Osteocyte (in vitro differentiated cells): ENCODE measurements around the gene TPK1. TPM values are rescaled to one million over a fixed set of nuclear protein-coding genes. Genes with fewer than 3 reads are reported as not detected.
A peak's percentile ranks its signal among the peaks of the same experiment; 100 is the strongest.

ENCODE experiments used
- DNase-seq: peaks from one replicate; pipeline ENCODE4 v3.0.0; 2021; ENCODE audit warnings: mixed read lengths; ENCODE audit not compliant: unreplicated experiment; ENCODE audit errors: extremely low spot score
- H3K27ac Mint-ChIP-seq: one replicate; pipeline ENCODE4 v1.8.0; 2021; ENCODE audit warnings: mild to moderate bottlenecking, mixed read lengths; ENCODE audit not compliant: unreplicated experiment
- H3K27me3 Mint-ChIP-seq: one replicate; pipeline ENCODE4 v1.8.0; 2021; ENCODE audit warnings: mixed read lengths; ENCODE audit not compliant: unreplicated experiment
- H3K36me3 Mint-ChIP-seq: one replicate; pipeline ENCODE4 v1.8.0; 2021; ENCODE audit warnings: mixed read lengths; ENCODE audit not compliant: unreplicated experiment
- H3K4me1 Mint-ChIP-seq: one replicate; pipeline ENCODE4 v1.8.0; 2021; ENCODE audit warnings: mixed read lengths; ENCODE audit not compliant: unreplicated experiment
- H3K4me3 Mint-ChIP-seq: one replicate; pipeline ENCODE4 v1.8.0; 2021; ENCODE audit warnings: mild to moderate bottlenecking, moderate library complexity, mixed read lengths; ENCODE audit not compliant: unreplicated experiment
- H3K9me3 Mint-ChIP-seq: one replicate; pipeline ENCODE4 v1.8.0; 2021; ENCODE audit warnings: mixed read lengths; ENCODE audit not compliant: unreplicated experiment
- CTCF ChIP-seq: fragments of 200-600 bp; sonication (generic); IDR thresholded peaks from 2 replicates; pipeline ENCODE4 v1.5.0; 2021; ENCODE audit warnings: antibody characterized with exemption, mild to moderate bottlenecking, moderate library complexity
- total RNA-seq: library from RNA; stranded (reverse); gene quantifications from 2 replicates; pipeline ENCODE4 v1.2.1, GENCODE V29; 2021

TPK1 gene
- total RNA-seq, 1 donor from 2014 or later: 5.6 TPM

- Mint-ChIP-seq H3K4me3 (no peak overlapping the region), H3K36me3 (no peaks in the 10 kb centered on the region), H3K9me3 (peaks cover 3% of the 10 kb centered on the region), H3K27me3 (no peaks in the 10 kb centered on the region), H3K27ac (no peak overlapping the region), H3K4me1 (peaks cover 3% of the 10 kb centered on the region)
- no peak for TF ChIP-seq CTCF
- DNase-seq: no peak
Measured at GRCh38 chr7:144747936-144748335, 87.9 kb downstream of the TPK1 start.

- Mint-ChIP-seq H3K27me3 (peaks cover 12% of the 10 kb centered on the region), H3K4me3 (no peak overlapping the region), H3K9me3 (no peaks in the 10 kb centered on the region), H3K27ac (no peak overlapping the region), H3K36me3 (no peaks in the 10 kb centered on the region), H3K4me1 (no peaks in the 10 kb centered on the region)
- no peak for DNase-seq
- peak; percentile 80 for TF ChIP-seq CTCF
Measured at GRCh38 chr7:144738708-144739314, 97.0 kb downstream of the TPK1 start.

GRCh38 chr7:144738146-144738545, 97.7 kb downstream of the TPK1 start:
- H3K9me3 Mint-ChIP-seq: no peaks in the 10 kb centered on the region
- no peaks in the 10 kb centered on the region for H3K36me3 Mint-ChIP-seq
- no peak overlapping the region for H3K27ac Mint-ChIP-seq
- no peak for DNase-seq
- no peak for TF ChIP-seq CTCF
- no peaks in the 10 kb centered on the region for H3K4me1 Mint-ChIP-seq
- no peak overlapping the region for H3K4me3 Mint-ChIP-seq
- H3K27me3 Mint-ChIP-seq: peaks cover 12% of the 10 kb centered on the region

- no peaks in the 10 kb centered on the region for H3K36me3 Mint-ChIP-seq
- peaks cover 12% of the 10 kb centered on the region for H3K27me3 Mint-ChIP-seq
- H3K27ac Mint-ChIP-seq: no peak overlapping the region
- no peak for DNase-seq
- no peak for TF ChIP-seq CTCF
- H3K9me3 Mint-ChIP-seq: no peaks in the 10 kb centered on the region
- H3K4me1 Mint-ChIP-seq: no peaks in the 10 kb centered on the region
- no peak overlapping the region for H3K4me3 Mint-ChIP-seq
Measured at GRCh38 chr7:144736880-144737493, 98.9 kb downstream of the TPK1 start.

- H3K27ac Mint-ChIP-seq: no peak overlapping the region
- no peak for TF ChIP-seq CTCF
- H3K36me3 Mint-ChIP-seq: no peaks in the 10 kb centered on the region
- H3K4me1 Mint-ChIP-seq: no peaks in the 10 kb centered on the region
- no peak for DNase-seq
- H3K9me3 Mint-ChIP-seq: no peaks in the 10 kb centered on the region
- H3K4me3 Mint-ChIP-seq: no peak overlapping the region
- H3K27me3 Mint-ChIP-seq: peaks cover 12% of the 10 kb centered on the region
Measured at GRCh38 chr7:144735505-144736276, 100.2 kb downstream of the TPK1 start.
